Ecto neural progenitor cell (in vitro differentiated cells): ENCODE results near the gene MRPL10.
A peak's percentile ranks its signal among the peaks of the same experiment; 100 is the strongest.

Experiments
- DNase-seq: peaks from one replicate; pipeline ENCODE4 v3.0.0-alpha.2; 2018; ENCODE audit warnings: low spot score

MRPL10 gene

GRCh38 chr17:47857551-47858455 lies 26.5 kb upstream of the MRPL10 start:
- no peak for DNase-seq

DNA sequence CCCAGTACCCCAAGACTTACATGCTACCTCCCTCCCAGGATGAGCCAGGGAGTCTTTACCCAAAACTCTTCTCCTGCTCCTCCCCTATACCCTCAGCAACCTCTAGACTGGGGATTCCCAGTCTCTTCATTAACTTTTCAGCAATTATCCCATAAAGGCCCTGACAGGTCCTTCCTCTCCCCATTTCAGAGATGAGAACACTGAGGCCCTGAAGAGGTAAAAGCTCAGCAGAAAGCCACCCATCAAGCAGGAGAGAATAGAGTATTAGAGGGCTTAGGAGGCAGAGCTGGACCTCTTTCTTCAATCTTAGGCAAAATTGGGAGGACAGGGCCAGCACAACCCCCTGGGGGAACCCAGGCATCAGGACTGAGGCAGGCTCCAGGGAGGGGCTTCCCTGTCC lies 25.5 kb upstream of the MRPL10 start:
- DNase-seq = no peak

DNA sequence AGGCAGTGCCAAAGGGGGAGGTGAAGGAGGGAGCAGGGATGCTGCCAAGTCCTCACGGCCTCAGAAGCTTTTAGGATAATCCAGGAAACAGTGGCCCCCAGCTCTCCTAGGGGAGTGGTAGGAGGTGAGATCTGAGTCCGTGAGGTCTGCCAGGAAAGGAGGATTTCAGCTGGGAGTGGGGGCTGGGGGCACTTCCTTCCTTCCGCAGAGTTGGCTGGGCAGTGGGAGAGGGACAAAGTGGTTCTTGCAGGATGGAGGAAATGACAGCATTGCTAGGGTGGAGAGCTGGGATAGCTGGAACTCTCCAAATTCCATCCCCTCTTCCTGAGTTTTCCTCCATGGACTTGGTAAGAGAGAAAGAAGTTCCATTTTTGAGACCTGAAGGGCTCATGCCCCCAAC lies 24.4 kb upstream of the MRPL10 start:
- no peak for DNase-seq

- no peak for DNase-seq
Measured at GRCh38 chr17:47853616-47854015, 22.3 kb upstream of the MRPL10 start.

DNA sequence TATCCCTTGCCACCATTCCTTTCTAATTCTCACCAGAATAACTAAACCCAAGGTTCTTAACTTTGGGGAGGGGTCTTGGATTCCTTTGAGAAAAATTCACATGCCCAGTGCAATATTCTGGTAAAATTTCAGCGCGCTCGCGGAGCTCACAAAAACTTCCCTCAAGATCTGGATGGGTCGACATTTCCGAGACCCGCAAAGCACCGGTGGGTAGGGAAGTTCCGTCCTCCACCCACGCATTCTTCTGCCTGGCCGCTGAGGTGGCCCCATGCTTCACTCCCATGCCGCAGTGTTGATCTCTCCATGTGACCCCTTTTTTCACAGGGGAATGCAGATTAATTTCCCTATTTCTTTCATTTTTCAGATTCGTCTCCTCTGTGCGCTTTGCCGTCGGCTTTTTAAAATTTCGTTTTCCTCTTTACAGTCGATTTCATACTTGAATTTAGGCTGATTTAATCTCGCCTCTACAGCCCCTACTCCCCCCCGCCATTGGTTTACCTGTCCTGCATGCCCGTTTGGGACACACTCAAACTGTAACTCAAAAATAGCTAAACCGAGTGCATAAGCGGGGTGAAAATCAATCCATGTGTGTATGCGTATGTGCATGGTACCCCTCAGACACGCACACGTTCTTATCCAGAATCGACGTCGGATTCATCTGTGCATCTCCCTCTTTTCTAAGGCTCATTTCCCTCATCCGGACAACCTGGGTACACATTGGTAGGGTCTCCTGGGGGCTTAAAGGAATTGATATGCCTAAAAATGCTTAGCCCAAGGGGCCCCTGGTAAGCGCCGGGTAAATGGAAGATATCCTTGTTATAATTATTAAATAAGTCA lies 21.0 kb upstream of the MRPL10 start:
- no peak for DNase-seq

DNA sequence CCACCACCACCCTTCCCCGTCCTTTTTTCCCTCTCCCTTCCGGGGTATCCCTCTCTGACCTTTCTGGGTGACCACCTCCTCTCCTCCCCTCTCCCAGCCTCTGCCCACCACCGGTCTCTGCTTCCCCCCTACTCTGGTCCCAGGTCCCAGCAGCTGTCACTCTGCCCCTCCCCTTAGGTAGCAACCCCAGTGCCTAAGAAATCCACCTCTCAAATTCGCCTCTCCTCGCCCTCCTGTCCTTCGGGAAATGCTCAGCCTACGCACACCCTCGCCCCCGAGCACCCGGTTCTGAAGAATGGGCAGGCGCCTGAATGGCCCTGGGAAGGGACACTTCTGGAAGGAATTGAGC lies 20.4 kb upstream of the MRPL10 start:
- DNase-seq = peak; percentile 66

DNA sequence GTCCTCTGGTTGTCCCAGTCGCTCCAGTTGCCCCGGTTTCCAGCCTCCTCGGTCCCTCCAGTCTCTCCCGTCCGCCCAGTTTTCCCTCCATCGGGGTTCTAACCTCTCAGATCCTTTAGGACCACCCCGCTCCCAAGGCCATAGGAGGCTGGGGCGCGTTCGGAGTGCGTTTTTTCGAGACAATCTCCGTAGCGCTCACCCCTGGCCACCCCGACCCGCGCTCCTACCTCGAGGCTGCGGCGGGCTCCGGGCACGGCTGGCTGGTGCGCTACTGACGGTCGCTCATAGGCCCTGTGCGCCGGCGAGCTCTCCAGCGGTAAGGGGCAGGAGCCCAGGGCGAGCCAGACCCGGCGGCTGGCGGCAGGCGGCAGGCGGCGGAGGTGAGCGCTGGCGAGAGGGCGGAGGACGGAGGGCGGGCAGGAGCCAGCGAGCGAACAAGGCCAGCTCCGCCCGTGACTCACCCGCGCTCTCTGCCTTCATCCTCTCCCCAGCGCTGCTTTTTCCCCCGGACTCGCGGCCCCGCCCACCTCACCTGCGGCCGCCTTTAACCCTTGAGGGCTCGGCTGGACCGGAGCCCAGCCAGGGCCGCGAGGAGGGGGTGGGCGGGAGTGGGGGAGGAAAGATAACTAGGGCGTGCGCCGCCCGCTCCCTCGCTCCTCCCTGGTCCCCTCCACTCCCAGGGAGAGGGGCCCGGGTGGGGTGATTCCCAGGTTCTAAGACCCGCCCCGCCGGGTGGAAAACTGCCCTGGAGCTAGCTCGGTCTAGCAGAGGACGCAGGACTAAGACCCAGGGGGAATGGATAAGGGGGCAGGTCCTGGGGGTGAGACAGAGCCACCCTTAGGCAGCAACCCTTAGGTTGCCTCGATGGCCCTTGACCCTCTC lies 19.6 kb upstream of the MRPL10 start, which contains the start of gene SP6:
Gene SP6 (minus strand): TSS at position 472 of the 882 bp plus-strand sequence. CDS start 2,734 bp downstream, outside the sequence.
- DNase-seq = peak; percentile 89

DNA sequence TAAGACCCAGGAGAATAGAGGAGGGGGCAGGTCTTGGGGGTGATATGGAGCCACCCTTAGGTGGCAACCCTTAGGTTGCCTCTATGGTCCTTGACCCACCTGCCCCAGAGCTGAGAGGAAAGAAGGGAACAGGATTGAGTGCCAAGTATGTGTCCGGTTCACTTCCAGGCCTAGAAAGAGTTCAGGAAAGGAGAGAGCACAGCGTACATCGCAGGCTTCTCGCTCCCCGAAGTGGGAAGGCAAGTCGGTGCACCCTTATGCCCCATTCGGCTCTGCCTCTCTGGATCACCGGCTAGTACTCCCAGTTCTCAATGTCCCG lies 19.0 kb upstream of the MRPL10 start:
- DNase-seq = no peak

DNA sequence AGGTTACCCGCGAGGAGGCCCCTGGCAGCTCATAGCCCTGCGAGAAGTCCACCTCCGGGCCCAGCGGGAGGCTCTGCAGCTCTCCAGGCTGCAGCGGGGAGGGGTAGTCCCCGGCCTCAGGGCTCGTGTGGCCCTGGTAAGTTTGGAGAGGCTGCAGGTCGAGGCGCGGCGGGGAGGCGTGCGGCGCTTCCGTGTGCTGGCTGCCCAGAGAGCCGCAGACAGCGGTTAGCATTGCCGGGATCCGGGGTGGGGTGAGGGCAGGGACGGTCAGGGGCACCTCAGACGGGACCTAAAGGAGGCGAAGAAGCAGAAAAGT lies 16.8 kb upstream of the MRPL10 start:
- DNase-seq = no peak

DNA sequence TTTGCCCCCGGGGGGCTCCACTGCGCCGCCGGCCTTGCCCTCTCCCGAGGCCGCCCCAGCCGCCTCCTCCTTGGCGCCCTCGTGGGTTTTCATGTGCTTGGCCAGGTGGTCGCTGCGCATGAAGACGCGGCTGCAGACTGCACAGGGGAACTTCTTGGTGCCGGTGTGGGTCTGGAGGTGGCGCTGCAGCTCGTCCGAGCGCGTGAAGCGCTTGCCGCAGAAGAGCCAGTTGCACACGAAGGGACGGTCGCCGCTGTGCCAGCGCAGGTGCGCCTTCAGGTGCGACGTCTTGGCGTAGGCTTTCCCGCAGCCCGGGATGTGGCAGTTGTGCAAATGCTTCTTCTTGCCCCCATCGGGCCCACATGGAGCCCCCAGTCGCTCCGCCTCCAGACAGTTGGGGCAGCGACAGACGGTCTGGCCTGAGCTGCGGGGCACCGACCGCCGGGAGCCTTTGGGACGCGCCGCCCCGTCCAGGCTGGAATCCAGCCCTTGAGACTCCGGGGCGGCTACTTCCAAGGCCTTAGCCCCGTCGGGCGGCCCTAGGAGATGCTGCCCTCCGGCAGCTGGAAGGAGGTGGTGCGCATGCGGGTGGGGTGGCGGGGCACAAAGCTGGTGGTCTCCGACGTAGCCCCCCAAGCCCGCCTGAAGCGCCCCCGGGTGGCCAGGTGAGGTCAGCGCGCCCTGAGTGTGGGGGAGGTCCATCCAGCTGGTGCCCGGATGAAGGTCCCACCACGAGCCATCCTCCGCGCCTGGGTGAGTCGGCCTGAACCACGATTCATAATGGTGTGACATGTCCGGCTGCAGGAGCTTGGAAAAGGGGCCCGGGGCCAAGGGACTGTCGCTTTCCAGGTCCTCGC lies 16.2 kb upstream of the MRPL10 start:
- peak; percentile 87 for DNase-seq

- DNase-seq = peak; percentile 85
Measured at GRCh38 chr17:47846716-47847340, 15.5 kb upstream of the MRPL10 start.

- no peak for DNase-seq
Measured at GRCh38 chr17:47845716-47846075, 14.4 kb upstream of the MRPL10 start.

- DNase-seq = no peak
Measured at GRCh38 chr17:47844814-47845715, 13.7 kb upstream of the MRPL10 start.

DNA sequence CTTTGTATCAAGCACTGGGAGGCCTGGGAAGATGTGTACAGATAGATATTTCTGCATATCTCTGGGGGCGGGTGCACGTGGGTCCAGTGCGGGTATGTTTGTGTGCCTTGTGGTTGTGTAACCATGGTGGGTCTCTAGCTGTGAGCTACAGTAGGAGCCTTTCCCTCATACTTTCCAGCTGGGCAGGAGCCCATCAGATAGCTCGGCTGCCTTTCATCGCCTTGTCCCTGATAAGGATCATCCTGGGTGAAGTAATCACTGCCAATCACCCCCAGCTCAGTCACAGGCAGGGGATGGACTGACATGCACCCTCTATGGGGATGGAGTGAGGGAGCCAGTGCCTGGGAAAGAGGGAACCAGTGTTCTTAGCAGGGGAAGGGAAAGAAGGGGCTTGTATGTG lies 12.9 kb upstream of the MRPL10 start:
- no peak for DNase-seq

GRCh38 chr17:47843391-47843730 lies 12.0 kb upstream of the MRPL10 start:
- DNase-seq = no peak

GRCh38 chr17:47841488-47842291 lies 10.3 kb upstream of the MRPL10 start:
- DNase-seq = no peak

DNA sequence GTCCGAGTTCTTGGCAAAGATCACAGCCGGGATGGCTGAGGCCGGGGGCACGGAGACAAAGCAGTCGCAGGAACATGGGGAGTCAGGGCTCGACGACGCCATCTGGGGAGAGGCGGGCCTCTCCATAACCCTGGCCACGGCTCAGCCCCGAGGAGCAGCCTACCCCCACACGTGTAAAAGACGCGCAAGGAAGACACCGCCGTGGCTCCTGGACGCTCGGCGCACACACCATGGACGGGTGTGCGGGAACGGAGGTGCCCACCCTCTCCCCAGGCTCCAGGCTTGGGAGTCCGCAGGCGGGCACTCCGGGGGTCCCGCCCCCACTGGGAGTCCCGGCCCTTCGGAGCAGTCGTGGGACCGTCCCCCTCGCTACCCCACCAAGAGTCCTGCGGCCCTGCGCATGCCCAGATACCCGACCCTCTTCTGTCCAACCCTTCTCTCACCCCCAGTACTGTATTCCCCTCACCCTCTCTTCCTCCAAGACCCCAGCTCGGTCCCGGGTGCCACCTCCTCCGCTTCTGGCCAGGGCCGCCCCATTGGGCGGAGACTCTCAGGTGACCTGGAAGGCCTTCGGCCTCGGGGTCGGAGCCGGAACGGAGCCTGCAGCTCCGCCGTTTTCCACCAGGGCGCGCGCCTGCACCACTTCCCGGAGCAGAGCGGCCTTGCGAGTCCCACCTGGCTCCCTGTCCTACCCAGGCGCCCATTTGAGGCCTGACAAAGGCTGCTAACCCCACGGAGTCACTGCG lies 9.6 kb upstream of the MRPL10 start, which contains the start of gene SCRN2:
Gene SCRN2 (minus strand): TSS at position 532 of the 746 bp plus-strand sequence. CDS start 430 bp downstream, at position 102.
- peak; percentile 99 for DNase-seq

DNA sequence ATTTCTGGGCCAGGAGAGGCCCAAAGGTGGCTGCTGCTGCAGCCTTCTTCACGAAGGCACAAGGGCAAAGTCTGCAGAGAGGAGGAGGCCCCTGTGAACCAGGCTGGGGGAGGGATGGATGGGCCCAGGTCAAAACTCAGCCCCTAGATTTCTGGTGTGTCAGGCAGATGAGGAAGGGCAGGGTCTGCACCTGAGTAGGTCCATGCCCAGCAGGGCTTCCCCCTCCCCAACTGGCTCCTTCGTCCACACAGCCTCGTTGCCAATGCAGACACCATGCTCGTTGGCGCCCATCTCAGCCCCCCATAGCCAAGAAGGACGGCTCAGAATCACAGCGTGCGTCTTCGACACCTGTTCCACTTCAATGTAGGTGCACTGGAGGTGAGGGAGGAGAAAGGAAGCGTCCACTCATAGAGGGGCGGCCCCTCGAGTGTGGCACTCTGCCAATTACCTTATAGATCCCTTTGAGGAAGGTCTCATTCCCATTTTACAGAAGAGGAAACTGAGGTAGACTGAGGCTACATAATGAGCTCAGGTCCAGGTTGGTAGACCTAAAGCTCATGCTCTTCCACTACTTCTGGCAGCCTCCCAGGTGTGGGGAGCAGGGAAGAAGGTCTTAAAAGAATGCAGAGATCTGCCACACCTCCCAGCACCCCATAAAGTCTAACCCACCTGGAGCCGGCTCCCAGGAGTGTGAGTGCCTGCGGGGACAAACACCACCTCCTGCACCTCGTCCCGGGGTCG lies 8.8 kb upstream of the MRPL10 start:
- no peak for DNase-seq
